Endothelial cell of umbilical vein (primary cell): ENCODE data around the gene CALHM6.

Experiments used
- CTCF ChIP-seq, 2 donors: IDR thresholded peaks; 1 replicate in 1 of 2; 2 replicates in 1 of 2; pipeline ENCODE4 v1.5.1; 2011; ENCODE audit warnings: low read length in 2 of 2, mild to moderate bottlenecking in 2 of 2, moderate library complexity in 2 of 2, control low read depth in 1 of 2, inconsistent platforms in 1 of 2, low read depth in 1 of 2; ENCODE audit not compliant: insufficient read depth in 1 of 2; ENCODE audit errors: extremely low read depth in 1 of 2
- EZH2 ChIP-seq: IDR thresholded peaks from 2 replicates; pipeline ENCODE4 v1.6.1; 2012; ENCODE audit warnings: borderline replicate concordance, low read depth, mild to moderate bottlenecking, moderate library complexity, low read length, inconsistent platforms; ENCODE audit not compliant: severe bottlenecking
- GATA2 ChIP-seq: IDR thresholded peaks from 2 replicates; pipeline ENCODE4 v1.7.0; 2011; ENCODE audit warnings: low read depth, mild to moderate bottlenecking, moderate library complexity, mixed read lengths, low read length; ENCODE audit not compliant: insufficient read length, insufficient read depth
- JUN ChIP-seq: IDR thresholded peaks from 2 replicates; pipeline ENCODE4 v1.6.1; 2011; ENCODE audit warnings: borderline replicate concordance, low read depth; ENCODE audit not compliant: insufficient read length, insufficient read depth
- MAX ChIP-seq: IDR thresholded peaks from 2 replicates; pipeline ENCODE4 v1.6.1; 2011; ENCODE audit not compliant: insufficient read depth, insufficient read length
- MYC ChIP-seq: IDR thresholded peaks from one replicate; pipeline ENCODE4 v1.6.1; 2011; ENCODE audit warnings: mild to moderate bottlenecking, low read depth, low read length
- POLR2A ChIP-seq: IDR thresholded peaks from 2 replicates; pipeline ENCODE4 v1.6.1; 2012; ENCODE audit warnings: low read depth, mild to moderate bottlenecking, control low read depth, low read length
- POLR2AphosphoS5 ChIP-seq: IDR thresholded peaks from 2 replicates; pipeline ENCODE4 v1.6.1; 2012; ENCODE audit warnings: low read depth, mild to moderate bottlenecking, control low read depth, low read length, moderate library complexity; ENCODE audit not compliant: insufficient read depth

GRCh38 chr6:116512111-116512559 lies 51.0 kb downstream of the CALHM6 start:
- TF ChIP-seq EZH2: no peak
- no peak for TF ChIP-seq CTCF (IDR thresholded peaks at IDR 0.05; ENCODE audit: extremely low read depth in 1 of 2, insufficient read depth in 1 of 2, low read depth in 1 of 2, low read length in 2 of 2)
- TF ChIP-seq GATA2: no peak
- no peak for TF ChIP-seq POLR2A
- TF ChIP-seq MAX: no peak
- no peak for TF ChIP-seq POLR2AphosphoS5
- no peak for TF ChIP-seq MYC
- TF ChIP-seq JUN: no peak
